OCI-LY7 (cell line): ENCODE measurements around the gene PDZRN3.

Source experiments
- CTCF ChIP-seq: fragments of 200-600 bp; sonication (generic); conservative IDR thresholded peaks from 2 replicates; pipeline ENCODE4 v1.5.1; 2014; ENCODE audit warnings: mild to moderate bottlenecking, antibody characterized with exemption, low read length, moderate library complexity, mixed read lengths
- EZH2phosphoT487 ChIP-seq: fragments of 200-600 bp; sonication (generic); IDR thresholded peaks from 2 replicates; pipeline ENCODE4 v1.6.1; 2018; ENCODE audit warnings: low read depth, borderline replicate concordance, mild to moderate bottlenecking, mixed run types, antibody characterized with exemption, low read length, moderate library complexity, mixed read lengths

GRCh38 chr3:73401616-73402279 lies 223.0 kb downstream of the PDZRN3 start:
- TF ChIP-seq CTCF (no peak), EZH2phosphoT487 (no peak)
